Heart right ventricle (tissue), 16 donors: ENCODE results near the gene PTCD2. TPM values are rescaled to one million over a fixed set of nuclear protein-coding genes. Genes with fewer than 3 reads are reported as not detected.

Experiments
- ATAC-seq, 8 donors: fragments of 200-7000 bp; cut with Tn5 transposase; one replicate each; pipeline ENCODE4 v1.9.1; 2020; ENCODE audit warnings: mild to moderate bottlenecking in 8 of 8, moderate library complexity in 8 of 8, moderate number of reproducible peaks in 1 of 8
- DNase-seq, 2 donors: peaks; one replicate each; pipeline ENCODE4 v3.0.0-alpha.2; 2020
- H3K27ac ChIP-seq, 10 donors: fragments of 200-600 bp; sonication (generic) in 2 of 10; one replicate each; pipeline versions ENCODE4 v1.5.0 to v1.8.0; 2020 to 2022; ENCODE audit warnings: mild to moderate bottlenecking in 3 of 10
- H3K27me3 ChIP-seq, 7 donors: fragments of 200-600 bp; one replicate each; pipeline ENCODE4 v1.8.0; 2021 to 2022; ENCODE audit warnings: mild to moderate bottlenecking in 2 of 7
- H3K36me3 ChIP-seq, 9 donors: fragments of 200-600 bp; sonication (generic) in 1 of 9; one replicate each; pipeline versions ENCODE4 v1.5.0 to v1.8.0; 2020 to 2022; ENCODE audit warnings: mild to moderate bottlenecking in 2 of 9
- H3K4me1 ChIP-seq, 9 donors: fragments of 200-600 bp; sonication (generic) in 1 of 9; one replicate each; pipeline versions ENCODE4 v1.5.0 to v1.8.0; 2020 to 2022; ENCODE audit warnings: mild to moderate bottlenecking in 4 of 9
- H3K4me3 ChIP-seq, 10 donors: fragments of 200-600 bp; sonication (generic) in 2 of 10; one replicate each; pipeline versions ENCODE4 v1.5.0 to v1.8.0; 2020 to 2022; ENCODE audit warnings: mild to moderate bottlenecking in 7 of 10, moderate library complexity in 2 of 10
- H3K9me3 ChIP-seq, 11 donors: fragments of 200-600 bp in 10 of 11; sonication (generic) in 2 of 11; one replicate each; pipeline versions ENCODE4 v1.5.0 to v1.8.0; 2013 to 2022; ENCODE audit warnings: mild to moderate bottlenecking in 2 of 11, control low read depth in 1 of 11, moderate library complexity in 1 of 11
- WGBS, 2 donors: extraction: QIAGEN DNeasy Blood & Tissue Kit; methylation state at CpG; one replicate each; pipeline ENCODE4 v1.1.7; 2013; ENCODE audit warnings: inconsistent platforms in 1 of 2; 5-methylcytosine and 5-hydroxymethylcytosine counted together
- intact Hi-C, 10 donors: fragments of 100-400 bp; cut with DNase I; formaldehyde crosslinking; loops; one replicate each; pipeline versions ENCODE4 v1.11.1 to v1.14.2; 2022
- polyA plus RNA-seq, 2 donors: library from polyadenylated mRNA; stranded (reverse); fragments of 200-250 nt; gene quantifications; one replicate each; pipeline ENCODE4 v1.2.3, GENCODE V29; 2013
- total RNA-seq, 10 donors: library from RNA; stranded (reverse); fragmentation: NEBNext Ultra II Directional in 3 of 10; extraction: Animal tissue kit (Norgen Biotek cat#: 25700) in 3 of 10; gene quantifications; one replicate each; pipeline versions ENCODE4 v1.2.1 to v1.2.4, GENCODE V29; 2021 to 2023
- TF ChIP-seq, protein P1 (sequence below), 9 donors: fragments of 200-600 bp; sonication (generic) in 2 of 9; IDR thresholded peaks; one replicate each; pipeline versions ENCODE4 v1.5.0 to v1.8.0; 2021 to 2022; ENCODE audit warnings: antibody characterized with exemption in 9 of 9, mild to moderate bottlenecking in 5 of 9, moderate library complexity in 1 of 9
- donor health status: Arrhythmogenic right ventricular cardiomyopathy.
- donor health status: ischemic (EF 13 %, LVEDD 7.1; RV severe dilation, severe dysfunction).
- donor health status: healthy with polysubstance abuse.
- donor health status: DM: no; HTN: yes; CAD: no.
- donor health status: DM: no; HTN: no; CAD: no.
- donor health status: ischemic (EF 25% LVEDD 6.9; RV normal size, moderate dysfunction).
- donor health status: ischemic (EF 25% LVEDD 5.7; RV mildly dilated, moderate dysfunction).
- donor health status: healthy.
- donor health status: DM: yes; HTN: yes; CAD: no.
- donor health status: Ischemic cardiomyopathy.
- donor health status: ischemic (EF 35%, LVEDD 5.7; RV mildly dilated, moderate dysfunction).
- donor health status: nonischemic (EF 11% LVEDD 7.7; RV severe dilation, severe dysfunction).
- donor health status: DM: yes; HTN: yes; CAD: no.
- donor health status: PGD.
- donor health status: ischemic (EF 29% LVEDD 5.4; RV normal size, mild dysfunction).
- donor health status: nonischemic (EF 23%, LVEDD 6.1; RV moderate dilation, normal function).

PTCD2 gene
- total and polyA plus RNA-seq, 12 donors = 1.8 to 28.9 (median 20.5) TPM

DNA sequence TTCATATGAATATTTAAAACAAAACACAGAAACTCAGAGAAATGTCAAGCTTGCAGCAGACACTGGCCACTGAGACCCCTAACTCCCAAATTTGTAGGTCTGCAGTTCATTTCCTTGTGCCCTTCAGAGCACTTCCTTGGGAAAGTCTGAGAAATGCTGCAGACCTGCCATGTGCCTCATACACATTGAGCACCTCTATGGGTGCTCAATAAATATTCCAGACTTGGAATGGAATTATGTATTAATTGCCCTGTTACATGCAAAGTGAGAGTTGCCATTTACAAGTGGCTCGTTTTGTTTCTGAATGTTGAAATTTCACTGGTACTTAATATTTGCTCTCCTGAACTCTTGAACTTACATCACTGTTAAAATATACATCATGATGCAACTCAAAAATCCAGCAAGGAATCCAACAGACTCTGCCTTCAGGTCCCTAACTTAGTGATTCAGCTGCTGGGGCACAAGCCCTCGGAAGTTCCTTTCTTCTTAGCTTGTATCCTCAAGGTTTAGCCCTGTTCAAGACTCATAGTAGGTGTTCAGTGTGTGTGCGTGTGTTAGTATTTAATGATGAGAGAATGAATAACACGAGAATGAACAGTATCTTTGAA, 90.6 kb downstream of the PTCD2 start:
- intact Hi-C loops = no loop called here
- Histone ChIP-seq H3K36me3 (no peaks in the 10 kb centered on the region), H3K27ac (no peak overlapping the region), H3K9me3 (no peaks in the 10 kb centered on the region), H3K27me3 (no peaks in the 10 kb centered on the region), H3K4me3 (no peak overlapping the region), H3K4me1 (peaks cover 0 to 7% (median 0%) of the 10 kb centered on the region in 9 donors)
- DNase-seq (no peak), ATAC-seq (no peak)
- 83 to 89% methylated on average over 4 of the region's 4 CpGs for WGBS, 2 donors
- TF ChIP-seq, protein P1, sequence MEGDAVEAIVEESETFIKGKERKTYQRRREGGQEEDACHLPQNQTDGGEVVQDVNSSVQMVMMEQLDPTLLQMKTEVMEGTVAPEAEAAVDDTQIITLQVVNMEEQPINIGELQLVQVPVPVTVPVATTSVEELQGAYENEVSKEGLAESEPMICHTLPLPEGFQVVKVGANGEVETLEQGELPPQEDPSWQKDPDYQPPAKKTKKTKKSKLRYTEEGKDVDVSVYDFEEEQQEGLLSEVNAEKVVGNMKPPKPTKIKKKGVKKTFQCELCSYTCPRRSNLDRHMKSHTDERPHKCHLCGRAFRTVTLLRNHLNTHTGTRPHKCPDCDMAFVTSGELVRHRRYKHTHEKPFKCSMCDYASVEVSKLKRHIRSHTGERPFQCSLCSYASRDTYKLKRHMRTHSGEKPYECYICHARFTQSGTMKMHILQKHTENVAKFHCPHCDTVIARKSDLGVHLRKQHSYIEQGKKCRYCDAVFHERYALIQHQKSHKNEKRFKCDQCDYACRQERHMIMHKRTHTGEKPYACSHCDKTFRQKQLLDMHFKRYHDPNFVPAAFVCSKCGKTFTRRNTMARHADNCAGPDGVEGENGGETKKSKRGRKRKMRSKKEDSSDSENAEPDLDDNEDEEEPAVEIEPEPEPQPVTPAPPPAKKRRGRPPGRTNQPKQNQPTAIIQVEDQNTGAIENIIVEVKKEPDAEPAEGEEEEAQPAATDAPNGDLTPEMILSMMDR (IDR thresholded peaks at IDR 0.05) = no peak

DNA sequence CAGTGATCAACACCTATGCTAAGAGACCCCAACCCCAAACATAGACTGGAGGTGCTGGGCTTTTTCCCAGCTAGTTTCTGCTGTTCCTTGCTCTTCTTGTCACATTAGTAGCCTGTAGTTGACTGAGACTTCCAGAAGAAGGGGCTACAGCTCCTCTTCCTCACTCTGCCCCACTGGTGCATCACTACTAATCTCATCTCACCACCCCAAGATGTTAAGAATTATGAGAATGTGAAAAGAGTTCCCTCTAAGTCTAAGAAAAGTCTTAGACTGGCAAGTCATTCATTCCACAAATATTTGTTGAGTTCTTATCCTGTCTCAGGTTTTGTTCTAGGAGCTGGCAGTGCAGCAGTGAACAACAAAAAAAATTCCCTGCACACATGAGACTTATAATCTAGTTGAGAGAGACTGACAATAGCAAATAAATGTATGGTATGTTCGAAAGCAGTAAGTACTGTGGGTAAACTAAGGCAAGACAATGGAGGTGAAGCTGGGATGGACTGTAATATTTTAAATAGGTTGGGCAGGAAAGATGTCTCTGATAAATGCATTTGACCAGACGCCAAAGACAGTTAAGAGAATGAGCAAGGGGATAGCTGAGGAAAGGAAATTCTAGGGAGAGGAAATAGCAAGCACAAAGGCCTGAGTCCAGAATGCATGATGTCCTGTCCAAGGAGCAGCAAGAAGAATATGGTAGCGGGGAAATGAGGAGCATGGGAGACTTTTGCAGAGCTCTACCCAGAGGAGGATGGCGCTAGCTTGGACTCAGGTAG, 92.3 kb downstream of the PTCD2 start:
- Histone ChIP-seq H3K36me3 (no peaks in the 10 kb centered on the region), H3K27ac (no peak overlapping the region), H3K9me3 (no peaks in the 10 kb centered on the region), H3K4me3 (no peak overlapping the region), H3K27me3 (no peaks in the 10 kb centered on the region), H3K4me1 (peaks cover 0 to 7% (median 0%) of the 10 kb centered on the region in 9 donors)
- 73 to 88% methylated on average over 4 of the region's 4 CpGs for WGBS, 2 donors
- intact Hi-C loops = no loop called here
- no peak for ATAC-seq
- DNase-seq = no peak
- TF ChIP-seq, protein P1 (IDR thresholded peaks at IDR 0.05) = no peak

DNA sequence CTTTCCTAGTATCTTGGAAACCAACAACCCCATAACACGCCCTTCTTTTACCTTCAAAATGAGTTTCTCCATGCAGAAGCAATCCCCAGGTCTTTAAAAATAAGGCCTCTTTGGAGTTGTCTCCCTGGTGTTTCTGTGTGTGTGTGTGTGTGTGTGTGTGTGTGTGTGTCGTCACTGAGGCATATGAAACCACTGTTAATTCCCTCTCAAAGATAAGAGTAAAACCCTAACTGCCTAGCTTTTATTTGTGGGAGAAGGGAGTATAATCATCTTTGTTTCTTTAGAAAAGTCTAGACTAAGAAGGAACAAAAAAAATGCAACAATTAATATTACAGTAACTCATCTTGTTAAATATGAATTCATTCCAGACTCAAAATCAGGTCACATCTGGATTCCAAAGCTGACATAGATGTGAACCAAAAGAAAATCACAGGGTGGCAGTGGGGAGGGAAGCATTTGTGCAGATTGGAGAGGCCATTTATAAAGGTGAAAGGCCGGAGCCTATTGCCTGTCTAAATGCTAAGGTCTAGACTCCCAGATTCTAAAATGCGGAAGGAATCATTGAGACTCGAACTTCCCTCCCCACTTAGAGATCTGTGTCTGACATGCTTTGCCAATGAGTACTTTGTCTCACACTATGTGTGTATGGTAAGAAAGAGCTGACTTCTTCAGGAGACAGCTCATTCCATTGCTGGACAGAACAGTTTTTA, 95.6 kb downstream of the PTCD2 start:
- WGBS, 2 donors = 87% methylated on average over 5 of the region's 5 CpGs
- H3K9me3 ChIP-seq = no peaks in the 10 kb centered on the region
- no peaks in the 10 kb centered on the region for H3K4me1 ChIP-seq
- no peak overlapping the region for H3K4me3 ChIP-seq
- H3K27me3 ChIP-seq = no peaks in the 10 kb centered on the region
- intact Hi-C loops = no loop called here
- peak overlapping the region in 1 of 10 donors; percentile 58 for H3K27ac ChIP-seq
- H3K36me3 ChIP-seq = no peaks in the 10 kb centered on the region
- TF ChIP-seq, protein P1 (IDR thresholded peaks at IDR 0.05) = no peak
- ATAC-seq (no peak), DNase-seq (no peak)

DNA sequence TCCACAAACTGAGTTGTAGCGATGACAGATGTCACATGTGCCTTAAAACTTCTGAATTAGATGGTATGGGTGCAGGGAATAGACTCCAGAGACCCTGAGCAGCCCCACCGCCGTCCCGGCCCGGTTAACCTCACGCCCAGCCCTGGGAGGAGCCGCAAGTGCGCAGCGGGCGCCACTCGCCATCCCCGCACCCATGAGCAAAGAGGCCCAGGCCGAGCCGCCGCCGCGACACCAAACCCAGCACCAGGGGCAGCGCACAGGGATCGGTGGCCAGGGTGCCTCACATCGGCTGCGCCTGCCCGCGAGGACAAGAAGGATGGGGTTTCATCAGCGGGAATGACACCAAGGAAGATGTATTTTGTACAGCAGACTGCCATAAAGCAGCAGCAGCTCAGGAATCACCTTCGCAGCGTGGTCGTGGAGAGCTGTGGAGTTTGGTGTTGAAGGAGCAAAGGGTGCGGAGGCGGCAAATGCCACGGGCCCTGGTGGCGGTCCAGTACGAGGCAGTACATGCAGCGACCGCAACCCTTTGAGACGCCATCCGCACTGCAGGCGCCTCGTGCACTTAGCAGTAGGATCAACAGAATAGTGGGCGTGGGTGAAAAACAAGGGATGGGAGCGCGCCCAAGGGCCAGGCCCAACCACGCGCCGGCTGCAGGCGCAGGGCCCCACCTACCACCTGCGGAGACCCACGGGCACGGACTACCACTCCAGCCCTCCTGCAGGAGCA, 97.3 kb downstream of the PTCD2 start:
- H3K4me1 ChIP-seq = no peaks in the 10 kb centered on the region
- intact Hi-C loops = no loop called here
- ATAC-seq = peak in 1 of 8 donors; percentile 30
- WGBS, 2 donors = 90 to 92% methylated on average over 48 of the region's 48 CpGs
- TF ChIP-seq, protein P1 (IDR thresholded peaks at IDR 0.05) = no peak
- no peaks in the 10 kb centered on the region for H3K36me3 ChIP-seq
- no peak overlapping the region for H3K27ac ChIP-seq
- H3K4me3 ChIP-seq = no peak overlapping the region
- no peak for DNase-seq
- H3K9me3 ChIP-seq = no peaks in the 10 kb centered on the region
- no peaks in the 10 kb centered on the region for H3K27me3 ChIP-seq
